ENCODE measurements around the gene DNAJC21.
A peak's percentile ranks its signal among the peaks of the same experiment; 100 is the strongest.
"Not testable (repeated sequence)": the region's sequence is repeated elsewhere in the genome, so short reads cannot be mapped to it uniquely, and the experiment has no call there.

The DNAJC21 gene

DNA sequence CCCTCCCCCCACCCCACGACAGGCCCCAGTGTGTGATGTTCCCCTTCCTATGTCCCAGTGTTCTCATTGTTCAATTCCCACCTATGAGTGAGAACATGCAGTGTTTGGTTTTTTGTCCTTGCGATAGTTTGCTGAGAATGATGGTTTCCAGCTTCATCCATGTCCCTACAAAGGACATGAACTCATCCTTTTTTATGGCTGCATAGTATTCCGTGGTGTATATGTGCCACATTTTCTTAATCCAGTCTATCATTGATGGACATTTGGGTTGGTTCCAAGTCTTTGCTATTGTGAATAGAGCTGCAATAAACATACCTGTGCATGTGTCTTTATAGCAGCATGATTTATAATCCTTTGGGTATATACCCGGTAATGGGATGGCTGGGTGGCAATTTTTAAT is 42.3 kb downstream of the DNAJC21 start:
- not testable (repeated sequence) for H2BK12ac ChIP-seq (ENCODE audit: low read length); H3K23ac ChIP-seq (ENCODE audit: low read depth, low read length, poor library complexity); H2AFZ ChIP-seq (ENCODE audit: low read length); H4K8ac ChIP-seq (ENCODE audit: low read depth, low read length); H3K27ac ChIP-seq (replicated peaks; ENCODE audit: low read length); H3K36me3 ChIP-seq (replicated peaks in 1 of 2; ENCODE audit: control insufficient read depth in 2 of 2, insufficient read depth in 2 of 2, low read length in 2 of 2); H3K79me1 ChIP-seq (ENCODE audit: low read depth, low read length); H3K4ac ChIP-seq (ENCODE audit: low read length); H2BK120ac ChIP-seq (ENCODE audit: low read depth, low read length); H3K4me2 ChIP-seq (ENCODE audit: insufficient read depth, low read length, poor library complexity, severe bottlenecking); H3K18ac ChIP-seq (ENCODE audit: low read length); DNase-seq (ENCODE audit: low spot score); H3K27me3 ChIP-seq (ENCODE audit: control insufficient read depth in 3 of 3, insufficient read depth in 3 of 3, low read depth in 1 of 3, low read length in 3 of 3); H3K9ac ChIP-seq (ENCODE audit: low read depth, low read length, poor library complexity); H2AK5ac ChIP-seq (ENCODE audit: low read depth, low read length); H3K4me3 ChIP-seq (ENCODE audit: low read length in 2 of 2); H3K4me1 ChIP-seq (ENCODE audit: control insufficient read depth in 2 of 2, insufficient read depth in 1 of 2, low read depth in 1 of 2, low read length in 2 of 2); H2BK15ac ChIP-seq (ENCODE audit: low read length); H3K9me3 ChIP-seq (replicated peaks in 1 of 2; ENCODE audit: control insufficient read depth in 2 of 2, insufficient read depth in 1 of 2, low read depth in 1 of 2, low read length in 2 of 2); H3K14ac ChIP-seq (ENCODE audit: low read length); H4K91ac ChIP-seq (ENCODE audit: low read depth, low read length, poor library complexity); H2BK5ac ChIP-seq (ENCODE audit: low read length)
- no CpG with 5 or more reads among the region's 4 CpGs for WGBS, 2 donors (ENCODE audit: extremely low coverage in 2 of 2, insufficient read length in 2 of 2, insufficient replicate concordance in 1 of 2)

DNA sequence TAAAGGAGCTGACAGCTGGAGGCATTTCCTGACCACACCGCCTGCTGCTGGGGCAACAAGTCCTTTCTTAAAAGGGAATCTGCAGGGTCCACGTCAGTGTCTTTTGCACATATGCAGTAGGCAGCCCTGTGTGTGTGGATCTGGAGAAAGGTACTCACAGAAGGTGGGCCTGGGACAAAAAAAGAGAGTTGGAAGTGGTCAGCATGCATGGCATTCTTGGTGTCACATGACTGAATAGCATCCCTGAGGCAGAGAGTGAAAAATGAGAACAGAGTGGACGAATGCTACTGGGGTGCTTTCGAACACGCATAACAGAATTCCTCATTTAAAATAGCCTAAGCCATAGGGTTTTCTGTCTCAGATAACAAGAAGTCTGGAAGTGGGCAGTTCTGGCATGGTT is 47.0 kb downstream of the DNAJC21 start:
- Histone ChIP-seq H3K4me3 (ENCODE audit: low read length in 2 of 2) (no peak overlapping the region), H2BK5ac (ENCODE audit: low read length) (no peak overlapping the region), H3K4ac (ENCODE audit: low read length) (no peak overlapping the region), H2BK15ac (ENCODE audit: low read length) (no peak overlapping the region), H3K18ac (ENCODE audit: low read length) (no peak overlapping the region), H3K4me1 (ENCODE audit: control insufficient read depth in 2 of 2, insufficient read depth in 1 of 2, low read depth in 1 of 2, low read length in 2 of 2) (peaks cover 4% of the 10 kb centered on the region in 2 donors), H2AFZ (ENCODE audit: low read length) (peak overlapping the region; percentile 55), H2BK12ac (ENCODE audit: low read length) (no peak overlapping the region), H2BK120ac (ENCODE audit: low read depth, low read length) (no peak overlapping the region), H3K9me3 (replicated peaks in 1 of 2; ENCODE audit: control insufficient read depth in 2 of 2, insufficient read depth in 1 of 2, low read depth in 1 of 2, low read length in 2 of 2) (no peaks in the 10 kb centered on the region), H2AK5ac (ENCODE audit: low read depth, low read length) (no peak overlapping the region), H3K14ac (ENCODE audit: low read length) (no peak overlapping the region), H3K4me2 (ENCODE audit: insufficient read depth, low read length, poor library complexity, severe bottlenecking) (no peak overlapping the region), H3K9ac (ENCODE audit: low read depth, low read length, poor library complexity) (no peak overlapping the region), H3K23ac (ENCODE audit: low read depth, low read length, poor library complexity) (no peak overlapping the region), H4K91ac (ENCODE audit: low read depth, low read length, poor library complexity) (no peak overlapping the region), H3K36me3 (replicated peaks in 1 of 2; ENCODE audit: control insufficient read depth in 2 of 2, insufficient read depth in 2 of 2, low read length in 2 of 2) (no peaks in the 10 kb centered on the region), H3K27me3 (ENCODE audit: control insufficient read depth in 3 of 3, insufficient read depth in 3 of 3, low read depth in 1 of 3, low read length in 3 of 3) (no peaks in the 10 kb centered on the region), H3K27ac (replicated peaks; ENCODE audit: low read length) (no peak overlapping the region), H4K8ac (ENCODE audit: low read depth, low read length) (no peak overlapping the region), H3K79me1 (ENCODE audit: low read depth, low read length) (no peaks in the 10 kb centered on the region)
- no CpG with 5 or more reads among the region's 5 CpGs for WGBS, 2 donors (ENCODE audit: extremely low coverage in 2 of 2, insufficient read length in 2 of 2, insufficient replicate concordance in 1 of 2)
- DNase-seq (ENCODE audit: low spot score), result no peak

DNA sequence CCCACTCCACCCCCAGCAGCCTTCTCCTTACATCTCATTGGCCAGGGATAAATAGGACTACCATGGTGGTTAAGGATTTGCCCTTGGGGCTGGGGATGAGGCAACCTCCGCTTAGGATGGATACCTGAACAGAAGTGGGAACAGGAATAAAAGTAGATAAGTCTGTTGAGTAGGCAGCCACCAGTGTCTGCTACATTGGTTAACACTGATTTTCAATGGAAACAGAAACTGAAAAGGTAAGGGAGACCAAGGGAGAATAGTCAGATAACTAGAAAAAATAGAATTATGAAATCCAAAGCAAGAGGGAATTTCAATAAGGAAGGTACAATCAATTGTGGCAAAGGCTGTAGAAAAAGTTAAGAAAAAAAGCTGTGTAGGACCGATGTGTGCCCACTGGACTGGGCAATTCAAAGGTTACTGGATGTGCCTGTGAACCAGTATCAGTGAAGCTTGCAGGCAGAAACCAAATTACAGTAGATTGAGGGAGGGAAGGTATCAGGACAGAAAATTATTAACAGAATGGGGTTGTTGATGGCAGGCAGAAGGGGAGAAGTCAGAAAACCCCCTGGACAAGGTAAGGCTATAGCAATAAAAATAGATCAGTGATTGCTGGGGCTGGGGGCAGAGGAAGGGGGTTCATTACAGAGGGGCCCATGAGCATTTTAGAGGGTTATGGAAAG is 48.7 kb downstream of the DNAJC21 start:
- no peak overlapping the region for H2AK5ac ChIP-seq (ENCODE audit: low read depth, low read length)
- no peak overlapping the region for H2BK120ac ChIP-seq (ENCODE audit: low read depth, low read length)
- no peak overlapping the region for H3K4me3 ChIP-seq (ENCODE audit: low read length in 2 of 2)
- H3K27me3 ChIP-seq (ENCODE audit: control insufficient read depth in 3 of 3, insufficient read depth in 3 of 3, low read depth in 1 of 3, low read length in 3 of 3), result no peaks in the 10 kb centered on the region
- no peak overlapping the region for H3K27ac ChIP-seq (replicated peaks; ENCODE audit: low read length)
- no peak overlapping the region for H3K4me2 ChIP-seq (ENCODE audit: insufficient read depth, low read length, poor library complexity, severe bottlenecking)
- H3K79me1 ChIP-seq (ENCODE audit: low read depth, low read length), result no peaks in the 10 kb centered on the region
- H3K9ac ChIP-seq (ENCODE audit: low read depth, low read length, poor library complexity), result no peak overlapping the region
- no peak overlapping the region for H3K18ac ChIP-seq (ENCODE audit: low read length)
- no peak overlapping the region for H2BK5ac ChIP-seq (ENCODE audit: low read length)
- no peak overlapping the region for H3K4ac ChIP-seq (ENCODE audit: low read length)
- H4K91ac ChIP-seq (ENCODE audit: low read depth, low read length, poor library complexity), result no peak overlapping the region
- H2AFZ ChIP-seq (ENCODE audit: low read length), result no peak overlapping the region
- H3K4me1 ChIP-seq (ENCODE audit: control insufficient read depth in 2 of 2, insufficient read depth in 1 of 2, low read depth in 1 of 2, low read length in 2 of 2), result peaks cover 4% of the 10 kb centered on the region in 2 donors
- H3K23ac ChIP-seq (ENCODE audit: low read depth, low read length, poor library complexity), result no peak overlapping the region
- no peak overlapping the region for H2BK12ac ChIP-seq (ENCODE audit: low read length)
- WGBS, 2 donors (ENCODE audit: extremely low coverage in 2 of 2, insufficient read length in 2 of 2, insufficient replicate concordance in 1 of 2), result no CpG with 5 or more reads among the region's 2 CpGs
- no peaks in the 10 kb centered on the region for H3K36me3 ChIP-seq (replicated peaks in 1 of 2; ENCODE audit: control insufficient read depth in 2 of 2, insufficient read depth in 2 of 2, low read length in 2 of 2)
- H2BK15ac ChIP-seq (ENCODE audit: low read length), result no peak overlapping the region
- no peaks in the 10 kb centered on the region for H3K9me3 ChIP-seq (replicated peaks in 1 of 2; ENCODE audit: control insufficient read depth in 2 of 2, insufficient read depth in 1 of 2, low read depth in 1 of 2, low read length in 2 of 2)
- DNase-seq (ENCODE audit: low spot score), result no peak
- H4K8ac ChIP-seq (ENCODE audit: low read depth, low read length), result no peak overlapping the region
- no peak overlapping the region for H3K14ac ChIP-seq (ENCODE audit: low read length)

DNA sequence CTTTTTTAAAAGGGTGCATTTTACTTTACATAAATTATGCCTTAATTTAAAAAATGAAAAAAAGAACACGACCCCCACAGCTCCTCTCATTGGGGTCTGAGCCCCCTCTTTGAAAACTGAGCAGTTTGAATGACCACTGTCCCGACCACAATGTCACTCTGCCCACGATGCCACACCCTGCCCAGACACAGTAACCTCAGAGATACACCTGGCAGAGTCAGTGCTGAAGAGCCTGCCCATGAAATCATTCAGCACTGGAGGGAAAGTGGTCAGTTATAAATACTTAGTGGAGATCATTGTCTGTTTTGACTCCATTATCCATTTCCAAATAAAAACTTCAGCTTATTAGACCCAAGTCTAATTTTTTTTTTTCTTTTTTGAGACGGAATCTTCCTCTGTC is 49.3 kb downstream of the DNAJC21 start:
- WGBS, 2 donors (ENCODE audit: extremely low coverage in 2 of 2, insufficient read length in 2 of 2, insufficient replicate concordance in 1 of 2), result no CpG with 5 or more reads among the region's 4 CpGs
- no peak overlapping the region for H3K27ac ChIP-seq (replicated peaks; ENCODE audit: low read length)
- no peaks in the 10 kb centered on the region for H3K27me3 ChIP-seq (ENCODE audit: control insufficient read depth in 3 of 3, insufficient read depth in 3 of 3, low read depth in 1 of 3, low read length in 3 of 3)
- H3K18ac ChIP-seq (ENCODE audit: low read length), result no peak overlapping the region
- H3K9ac ChIP-seq (ENCODE audit: low read depth, low read length, poor library complexity), result no peak overlapping the region
- no peak overlapping the region for H3K23ac ChIP-seq (ENCODE audit: low read depth, low read length, poor library complexity)
- H2AK5ac ChIP-seq (ENCODE audit: low read depth, low read length), result no peak overlapping the region
- no peaks in the 10 kb centered on the region for H3K9me3 ChIP-seq (replicated peaks in 1 of 2; ENCODE audit: control insufficient read depth in 2 of 2, insufficient read depth in 1 of 2, low read depth in 1 of 2, low read length in 2 of 2)
- H3K4me1 ChIP-seq (ENCODE audit: control insufficient read depth in 2 of 2, insufficient read depth in 1 of 2, low read depth in 1 of 2, low read length in 2 of 2), result peaks cover 4% of the 10 kb centered on the region in 2 donors
- H3K4me2 ChIP-seq (ENCODE audit: insufficient read depth, low read length, poor library complexity, severe bottlenecking), result no peak overlapping the region
- H3K79me1 ChIP-seq (ENCODE audit: low read depth, low read length), result no peaks in the 10 kb centered on the region
- no peak for DNase-seq (ENCODE audit: low spot score)
- no peak overlapping the region for H4K8ac ChIP-seq (ENCODE audit: low read depth, low read length)
- no peak overlapping the region for H3K4ac ChIP-seq (ENCODE audit: low read length)
- no peak overlapping the region for H3K14ac ChIP-seq (ENCODE audit: low read length)
- H2BK12ac ChIP-seq (ENCODE audit: low read length), result no peak overlapping the region
- no peak overlapping the region for H4K91ac ChIP-seq (ENCODE audit: low read depth, low read length, poor library complexity)
- H3K36me3 ChIP-seq (replicated peaks in 1 of 2; ENCODE audit: control insufficient read depth in 2 of 2, insufficient read depth in 2 of 2, low read length in 2 of 2), result no peaks in the 10 kb centered on the region
- H3K4me3 ChIP-seq (ENCODE audit: low read length in 2 of 2), result no peak overlapping the region
- H2BK5ac ChIP-seq (ENCODE audit: low read length), result no peak overlapping the region
- H2AFZ ChIP-seq (ENCODE audit: low read length), result no peak overlapping the region
- no peak overlapping the region for H2BK15ac ChIP-seq (ENCODE audit: low read length)
- no peak overlapping the region for H2BK120ac ChIP-seq (ENCODE audit: low read depth, low read length)
